Stomach (tissue), 9 donors: ENCODE data around the gene CAB39. TPM values are rescaled to one million over a fixed set of nuclear protein-coding genes. Genes with fewer than 3 reads are reported as not detected.

Experiments used
- DNase-seq, 2 donors: peaks; one replicate each; pipeline versions ENCODE4 v3.0.0 to v3.0.0-alpha.2; 2013 to 2019
- H3K27ac ChIP-seq, 5 donors: fragments of 200-600 bp in 4 of 5; sonication (generic) in 4 of 5; one replicate each; pipeline ENCODE4 v1.5.1; 2013 to 2019; ENCODE audit warnings: mild to moderate bottlenecking in 1 of 5, moderate library complexity in 1 of 5
- H3K27me3 ChIP-seq, 3 donors: fragments of 200-600 bp; sonication (generic); one replicate each; pipeline ENCODE4 v1.5.1; 2017 to 2019; ENCODE audit warnings: mixed run types in 1 of 3
- H3K36me3 ChIP-seq, 4 donors: fragments of 200-600 bp; sonication (generic); 1 replicate in 3 of 4; 2 replicates in 1 of 4; pipeline ENCODE4 v1.5.1; 2016 to 2019
- H3K4me1 ChIP-seq, 4 donors: fragments of 200-600 bp; sonication (generic); one replicate each; pipeline ENCODE4 v1.5.1; 2016 to 2019
- H3K4me3 ChIP-seq, 4 donors: fragments of 200-600 bp; sonication (generic) in 3 of 4; one replicate each; pipeline ENCODE4 v1.5.1; 2016 to 2019; ENCODE audit warnings: mild to moderate bottlenecking in 1 of 4
- H3K9me3 ChIP-seq, 4 donors: fragments of 200-600 bp; sonication (generic); one replicate each; pipeline ENCODE4 v1.5.1; 2016 to 2019
- CTCF ChIP-seq, 7 experiments: fragments of 450-650 bp in 4 of 7; fragments of 200-600 bp in 3 of 7; sonication (generic) in 3 of 7; IDR thresholded peaks; one replicate each; pipeline ENCODE4 v1.5.1; 2016 to 2019; ENCODE audit warnings: antibody characterized with exemption in 7 of 7, control low read depth in 2 of 7, mild to moderate bottlenecking in 1 of 7
- EP300 ChIP-seq: sonication (generic); formaldehyde crosslinking; IDR thresholded peaks from one replicate; pipeline ENCODE4 v1.6.1; 2017; ENCODE audit warnings: antibody characterized with exemption
- POLR2A ChIP-seq, 4 donors: fragments of 450-650 bp; IDR thresholded peaks; one replicate each; pipeline ENCODE4 v1.6.1; 2016; ENCODE audit warnings: antibody characterized with exemption in 4 of 4, control low read depth in 2 of 4, mild to moderate bottlenecking in 1 of 4, moderate library complexity in 1 of 4
- POLR2AphosphoS5 ChIP-seq, 3 donors: sonication (generic); formaldehyde crosslinking; IDR thresholded peaks; one replicate each; pipeline ENCODE4 v1.6.1; 2016; ENCODE audit warnings: antibody characterized with exemption in 3 of 3
- WGBS, 5 donors: extraction: QIAGEN DNeasy Blood & Tissue Kit in 3 of 5; methylation state at CpG; one replicate each; pipeline versions ENCODE4 v1.1.5 to v1.1.7; 2013 to 2018; 5-methylcytosine and 5-hydroxymethylcytosine counted together
- intact Hi-C: fragments of 100-400 bp; cut with DNase I; formaldehyde crosslinking; loops from one replicate; pipeline ENCODE4 v1.15.1; 2023; ENCODE audit warnings: low total_unique reads
- polyA plus RNA-seq, 3 donors: library from polyadenylated mRNA; stranded (reverse); fragments of 200-250 nt; gene quantifications; one replicate each; pipeline ENCODE4 v1.2.3, GENCODE V29; 2013
- total RNA-seq, 5 donors: library from RNA; depleted of rRNA; stranded (reverse); fragments of >200 nt; gene quantifications; one replicate each; pipeline versions ENCODE4 v1.1.0 to v1.2.3, GENCODE V29; 2014 to 2016
- donor health status: healthy with polysubstance abuse.
- donor health status: Bipolar disorder and iron deficiency.
- donor health status: healthy.

CAB39 gene
- total and polyA plus RNA-seq, 8 donors: 21.8 to 126 (median 84.5) TPM

GRCh38 chr2:230783101-230783500 lies 70.5 kb downstream of the CAB39 start:
- H3K4me1 ChIP-seq: peaks cover 0 to 69% (median 28%) of the 10 kb centered on the region in 4 donors
- no peak for TF ChIP-seq POLR2AphosphoS5 (IDR thresholded peaks at IDR 0.05)
- no peak for TF ChIP-seq POLR2A (IDR thresholded peaks at IDR 0.05)
- no peak for TF ChIP-seq CTCF (IDR thresholded peaks at IDR 0.05)
- no peak for TF ChIP-seq EP300
- WGBS, 5 donors: 94 to 99% (median 95%) methylated on average over 5 of the region's 5 CpGs
- no peaks in the 10 kb centered on the region for H3K27me3 ChIP-seq
- H3K9me3 ChIP-seq: peaks cover 0 to 9% (median 2%) of the 10 kb centered on the region in 4 donors
- no peak overlapping the region for H3K4me3 ChIP-seq
- DNase-seq: no peak
- intact Hi-C loops: no loop called here
- H3K27ac ChIP-seq: peak overlapping the region in 1 of 5 donors; percentile 9
- H3K36me3 ChIP-seq: peaks cover 0 to 25% (median 22%) of the 10 kb centered on the region in 4 donors

- peak overlapping the region in 1 of 5 donors; percentile 31 for H3K27ac ChIP-seq
- H3K9me3 ChIP-seq: peaks cover 0 to 23% (median 11%) of the 10 kb centered on the region in 4 donors
- H3K27me3 ChIP-seq: no peaks in the 10 kb centered on the region
- H3K4me1 ChIP-seq: peaks cover 0 to 52% (median 16%) of the 10 kb centered on the region in 4 donors
- no peak for DNase-seq
- WGBS, 5 donors: 49 to 86% (median 79%) methylated on average over 4 of the region's 4 CpGs
- no peak for TF ChIP-seq CTCF (IDR thresholded peaks at IDR 0.05)
- TF ChIP-seq EP300: no peak
- TF ChIP-seq POLR2AphosphoS5 (IDR thresholded peaks at IDR 0.05): no peak
- TF ChIP-seq POLR2A (IDR thresholded peaks at IDR 0.05): no peak
- peaks cover 0 to 39% (median 26%) of the 10 kb centered on the region in 4 donors for H3K36me3 ChIP-seq
- intact Hi-C loops: no loop called here
- H3K4me3 ChIP-seq: no peak overlapping the region
Measured at GRCh38 chr2:230784795-230785194, 72.2 kb downstream of the CAB39 start.

- no peak for DNase-seq
- Histone ChIP-seq H3K36me3 (peaks cover 0 to 45% (median 31%) of the 10 kb centered on the region in 4 donors), H3K4me3 (no peak overlapping the region), H3K4me1 (peaks cover 0 to 51% (median 15%) of the 10 kb centered on the region in 4 donors), H3K27ac (peak overlapping the region in 1 of 5 donors; percentile 31), H3K27me3 (no peaks in the 10 kb centered on the region), H3K9me3 (peaks cover 0 to 23% (median 11%) of the 10 kb centered on the region in 4 donors)
- 91 to 96% (median 96%) methylated on average over 6 of the region's 6 CpGs for WGBS, 5 donors
- intact Hi-C loops: no loop called here
- TF ChIP-seq CTCF (IDR thresholded peaks at IDR 0.05) (no peak), POLR2A (IDR thresholded peaks at IDR 0.05) (no peak), POLR2AphosphoS5 (IDR thresholded peaks at IDR 0.05) (no peak), EP300 (no peak)
Measured at GRCh38 chr2:230785346-230785745, 72.7 kb downstream of the CAB39 start.

GRCh38 chr2:230787101-230787500 lies 74.5 kb downstream of the CAB39 start:
- 94 to 100% (median 98%) methylated on average over 2 of the region's 2 CpGs for WGBS, 5 donors
- peaks cover 0 to 58% (median 45%) of the 10 kb centered on the region in 4 donors for H3K36me3 ChIP-seq
- H3K4me1 ChIP-seq: peaks cover 0 to 52% (median 15%) of the 10 kb centered on the region in 4 donors
- H3K27ac ChIP-seq: no peak overlapping the region
- no peak overlapping the region for H3K4me3 ChIP-seq
- TF ChIP-seq CTCF (IDR thresholded peaks at IDR 0.05) (no peak), POLR2A (IDR thresholded peaks at IDR 0.05) (no peak)
- intact Hi-C loops: no loop called here
- no peak for DNase-seq
- peaks cover 0 to 23% (median 11%) of the 10 kb centered on the region in 4 donors for H3K9me3 ChIP-seq
- H3K27me3 ChIP-seq: no peaks in the 10 kb centered on the region
